Omental fat pad (tissue), 4 donors: ENCODE measurements around the gene PSME3IP1. TPM values are rescaled to one million over a fixed set of nuclear protein-coding genes. Genes with fewer than 3 reads are reported as not detected.

Experiments used
- ATAC-seq: fragments of 150-250 bp; one replicate; pipeline ENCODE4 v1.9.1; 2016; ENCODE audit warnings: mild to moderate bottlenecking, moderate library complexity; ENCODE audit not compliant: low FRiP score
- DNase-seq: peaks from one replicate; pipeline ENCODE4 v3.0.0-alpha.2; 2019; ENCODE audit warnings: low spot score
- CTCF ChIP-seq, 3 donors: fragments of 450-650 bp; IDR thresholded peaks; one replicate each; pipeline ENCODE4 v1.5.1; 2016 to 2017; ENCODE audit warnings: antibody characterized with exemption in 3 of 3, mild to moderate bottlenecking in 3 of 3, moderate library complexity in 2 of 3
- total RNA-seq, 4 donors: library from RNA; depleted of rRNA; stranded (reverse); fragments of >200 nt; gene quantifications; one replicate each; pipeline ENCODE4 v1.1.0, GENCODE V29; 2016

PSME3IP1 gene
- total RNA-seq, 4 donors from 2014 or later = 47.1 to 62.6 (median 54.5) TPM

DNA sequence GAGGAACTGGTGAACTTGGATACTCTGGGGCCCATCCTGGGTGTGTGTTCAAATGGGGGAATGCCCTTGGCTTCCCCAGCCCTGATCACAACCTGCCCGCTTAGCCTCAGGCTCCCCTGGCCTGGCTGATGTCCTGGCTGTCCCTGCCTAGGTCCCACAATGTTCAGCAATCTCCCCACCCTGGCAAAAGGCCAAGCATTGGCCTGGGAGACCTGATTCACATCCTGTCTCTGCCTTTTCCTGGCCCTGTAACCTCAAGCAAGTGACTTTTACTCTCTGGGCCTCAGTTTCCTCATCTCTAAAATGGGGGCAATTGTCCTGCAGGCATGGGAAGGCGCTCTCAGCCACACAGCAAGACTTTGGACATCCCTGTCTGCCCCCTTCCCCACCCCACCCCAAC is 79.1 kb downstream of the PSME3IP1 start:
- no peak for ATAC-seq
- no peak for TF ChIP-seq CTCF (IDR thresholded peaks at IDR 0.05)
- no peak for DNase-seq

DNA sequence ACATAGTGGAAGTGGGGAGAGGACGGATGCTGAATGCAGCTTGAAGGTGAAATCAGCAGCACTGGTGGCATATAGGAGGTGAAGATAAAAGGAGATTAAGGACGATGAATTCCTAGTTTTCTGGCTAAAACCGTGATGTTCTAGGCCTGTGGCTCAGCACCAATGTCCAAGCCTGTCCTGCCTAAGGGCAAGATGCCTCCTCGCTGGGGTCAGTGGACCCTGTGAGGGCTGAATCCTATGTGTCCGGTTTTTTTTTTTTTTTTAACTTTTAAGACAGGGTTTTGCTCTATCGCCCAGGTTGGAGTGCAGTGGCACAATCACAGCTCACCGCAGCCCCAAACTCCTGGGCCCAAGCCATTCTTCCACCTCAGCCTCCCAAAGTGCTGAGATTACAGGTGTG is 80.7 kb downstream of the PSME3IP1 start:
- no peak for DNase-seq
- no peak for TF ChIP-seq CTCF (IDR thresholded peaks at IDR 0.05)
- ATAC-seq = no peak

- ATAC-seq (no peak), DNase-seq (no peak)
- no peak for TF ChIP-seq CTCF (IDR thresholded peaks at IDR 0.05)
Observed at GRCh38 chr16:57104706-57105105, 81.1 kb downstream of the PSME3IP1 start.

DNA sequence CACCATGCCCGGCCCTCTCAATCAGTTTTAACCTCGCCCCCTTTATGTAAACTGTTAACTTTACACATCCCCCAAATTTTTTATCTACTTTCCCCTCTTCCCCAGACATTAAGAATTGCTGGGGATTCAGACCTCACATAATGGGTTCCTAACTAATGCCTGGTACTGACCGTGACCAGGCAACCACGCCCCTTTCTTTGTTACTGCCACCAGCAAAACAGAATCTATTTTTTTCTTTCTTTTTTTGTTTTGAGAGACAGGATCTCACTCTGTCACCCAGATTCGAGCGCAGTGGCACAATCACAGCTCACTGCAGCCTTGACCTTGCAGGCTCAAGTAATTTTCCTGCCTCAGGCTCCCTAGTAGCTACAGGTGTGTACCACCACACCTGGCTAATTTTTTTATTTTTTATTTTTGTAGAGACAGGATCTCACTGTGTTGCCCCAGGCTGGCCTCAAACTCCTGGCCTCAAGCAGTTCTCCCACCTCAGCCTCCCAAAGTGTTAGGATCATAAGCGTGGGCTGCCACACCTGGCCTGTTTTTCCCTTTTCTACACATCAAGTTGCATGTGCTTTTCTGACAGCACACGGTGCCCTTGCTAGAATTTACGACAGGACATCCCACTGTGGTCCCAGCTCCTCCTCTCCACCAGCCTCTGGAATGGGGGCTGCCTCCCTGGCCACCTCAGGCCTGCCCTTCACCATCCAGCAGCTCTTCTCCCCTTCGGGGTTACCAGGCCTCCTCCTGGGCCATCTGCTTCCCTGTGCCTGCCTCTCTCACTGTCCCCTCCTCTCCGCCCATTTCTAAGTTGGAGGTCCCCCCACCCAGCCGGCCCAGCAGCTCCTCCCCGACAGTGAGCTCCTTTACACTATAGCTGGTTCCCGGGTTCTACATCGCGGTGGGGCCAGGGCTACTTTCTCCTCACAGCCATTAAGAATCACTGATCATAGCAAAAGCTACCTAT is 82.7 kb downstream of the PSME3IP1 start:
- DNase-seq = no peak
- ATAC-seq = no peak
- no peak for TF ChIP-seq CTCF (IDR thresholded peaks at IDR 0.05)

Other genes with a start within 250 kb of the PSME3IP1 start
- 10 to 100 TPM in 1 of 4 donors, 1 to 10 TPM in 2, under 1 TPM in 1; 0.84 to 61.5 (median 5.9) TPM for gene CETP, start 224.1 kb downstream of the PSME3IP1 start, total RNA-seq
- 100 to 1,000 TPM in 1 of 4 donors, 10 to 100 TPM in 3; 20.6 to 189 (median 43.2) TPM for gene NLRC5, start 196.5 kb downstream of the PSME3IP1 start, total RNA-seq
- 10 to 100 TPM; 28.2 to 66.0 (median 45.8) TPM for gene CPNE2, start 93.5 kb downstream of the PSME3IP1 start, total RNA-seq
- gene RSPRY1, start 290 bp upstream of the PSME3IP1 start, total RNA-seq = 10 to 100 TPM; 22.7 to 40.6 (median 28.9) TPM
- 10 to 100 TPM; 48.8 to 67.3 (median 65.0) TPM for gene ARL2BP, start 59.2 kb upstream of the PSME3IP1 start, total RNA-seq
- gene PLLP, start 98.6 kb upstream of the PSME3IP1 start, total RNA-seq = 10 to 100 TPM in 3 of 4 donors, 1 to 10 TPM in 1; 9.0 to 49.1 (median 12.2) TPM
- gene CCL22, start 172.7 kb upstream of the PSME3IP1 start, total RNA-seq = 1 to 10 TPM in 1 of 4 donors, not detected in 3; 6.7 TPM
- 10 to 100 TPM in 2 of 4 donors, 1 to 10 TPM in 2; 7.1 to 59.7 (median 11.9) TPM for gene CX3CL1, start 186.5 kb upstream of the PSME3IP1 start, total RNA-seq
- not detected for gene CCL17, start 218.7 kb upstream of the PSME3IP1 start, total RNA-seq